H9 (cell line): ENCODE results near the gene ALDH1A2. TPM values are rescaled to one million over a fixed set of nuclear protein-coding genes. Genes with fewer than 3 reads are reported as not detected.

Experiments
- DNase-seq: peaks from one replicate; pipeline ENCODE4 v3.0.0-alpha.2; 2017
- H2AFZ ChIP-seq: one replicate; pipeline ENCODE4 v1.6.1; 2013; ENCODE audit warnings: mild to moderate bottlenecking, low read length, control low read depth, moderate library complexity
- H2AK5ac ChIP-seq: 2 replicates; pipeline ENCODE4 v1.6.1; 2013; ENCODE audit warnings: low read length, control low read depth, mixed read lengths; ENCODE audit not compliant: insufficient read length
- H2BK120ac ChIP-seq: one replicate; pipeline ENCODE4 v1.6.1; 2013; ENCODE audit warnings: low read depth, mild to moderate bottlenecking, low read length, control low read depth, inconsistent platforms; ENCODE audit not compliant: poor library complexity, severe bottlenecking
- H2BK12ac ChIP-seq: 2 replicates; pipeline ENCODE4 v1.6.1; 2013; ENCODE audit warnings: low read length, control low read depth, mixed read lengths, low read depth; ENCODE audit not compliant: insufficient read length
- H2BK15ac ChIP-seq: 2 replicates; pipeline ENCODE4 v1.6.1; 2013; ENCODE audit warnings: low read depth, low read length, control low read depth
- H2BK20ac ChIP-seq: one replicate; pipeline ENCODE4 v1.6.1; 2013; ENCODE audit warnings: low read depth, mild to moderate bottlenecking, low read length, control low read depth, inconsistent platforms; ENCODE audit not compliant: poor library complexity, severe bottlenecking
- H2BK5ac ChIP-seq: 2 replicates; pipeline ENCODE4 v1.6.1; 2013; ENCODE audit warnings: low read length, control low read depth, mixed read lengths; ENCODE audit not compliant: insufficient read length
- H3K14ac ChIP-seq: 2 replicates; pipeline ENCODE4 v1.6.1; 2013; ENCODE audit warnings: low read length, control low read depth; ENCODE audit not compliant: insufficient read depth
- H3K18ac ChIP-seq: 2 replicates; pipeline ENCODE4 v1.6.1; 2013; ENCODE audit warnings: low read depth, mild to moderate bottlenecking, mixed read lengths, low read length, control low read depth; ENCODE audit not compliant: insufficient read length
- H3K23ac ChIP-seq: 2 replicates; pipeline ENCODE4 v1.6.1; 2013; ENCODE audit warnings: low read length, control low read depth, mixed read lengths, low read depth; ENCODE audit not compliant: insufficient read length
- H3K23me2 ChIP-seq: 2 replicates; pipeline ENCODE4 v1.6.1; 2013; ENCODE audit warnings: low read depth, mild to moderate bottlenecking, mixed read lengths, low read length, control low read depth; ENCODE audit not compliant: insufficient read length, poor library complexity, severe bottlenecking
- H3K27ac ChIP-seq: 2 replicates; pipeline ENCODE4 v1.5.1; 2013; ENCODE audit warnings: low read length, control low read depth, mixed read lengths, low read depth; ENCODE audit not compliant: insufficient read length
- H3K27me3 ChIP-seq: 2 replicates; pipeline ENCODE4 v1.6.1; 2013; ENCODE audit warnings: low read length, control low read depth, inconsistent platforms; ENCODE audit not compliant: insufficient read depth
- H3K4ac ChIP-seq: 2 replicates; pipeline ENCODE4 v1.6.1; 2013; ENCODE audit warnings: low read depth, mild to moderate bottlenecking, control low read depth, inconsistent platforms, low read length, moderate library complexity
- H3K4me1 ChIP-seq: 2 replicates; pipeline ENCODE4 v1.6.1; 2013; ENCODE audit warnings: low read length, control low read depth, inconsistent platforms; ENCODE audit not compliant: insufficient read depth
- H3K4me2 ChIP-seq: 2 replicates; pipeline ENCODE4 v1.6.1; 2013; ENCODE audit warnings: low read length, control low read depth, mixed read lengths; ENCODE audit not compliant: insufficient read length, insufficient read depth
- H3K56ac ChIP-seq: 2 replicates; pipeline ENCODE4 v1.6.1; 2013; ENCODE audit warnings: low read depth, mild to moderate bottlenecking, mixed read lengths, low read length, control low read depth; ENCODE audit not compliant: insufficient read length
- H3K79me1 ChIP-seq: 2 replicates; pipeline ENCODE4 v1.6.1; 2013; ENCODE audit warnings: low read depth, mild to moderate bottlenecking, moderate library complexity, low read length, control low read depth, inconsistent platforms; ENCODE audit not compliant: insufficient read depth, poor library complexity, severe bottlenecking
- H3K79me2 ChIP-seq: 2 replicates; pipeline ENCODE4 v1.6.1; 2013; ENCODE audit warnings: low read length, control low read depth, inconsistent platforms; ENCODE audit not compliant: insufficient read depth
- H3K9ac ChIP-seq: 2 replicates; pipeline ENCODE4 v1.6.1; 2013; ENCODE audit warnings: low read length, control low read depth, mixed read lengths; ENCODE audit not compliant: insufficient read length; ENCODE audit errors: extremely low read depth
- H3K9me3 ChIP-seq: one replicate; pipeline ENCODE4 v1.6.1; 2013; ENCODE audit warnings: low read depth, low read length, inconsistent platforms; ENCODE audit not compliant: control insufficient read depth
- H3T11ph ChIP-seq: one replicate; pipeline ENCODE4 v1.6.1; 2013; ENCODE audit warnings: mild to moderate bottlenecking, low read length, control low read depth, inconsistent platforms
- H4K20me1 ChIP-seq: one replicate; pipeline ENCODE4 v1.6.1; 2013; ENCODE audit not compliant: control insufficient read depth, insufficient read length, insufficient read depth
- H4K5ac ChIP-seq: 2 replicates; pipeline ENCODE4 v1.6.1; 2013; ENCODE audit warnings: low read depth, mild to moderate bottlenecking, mixed read lengths, low read length, control low read depth; ENCODE audit not compliant: insufficient read length
- H4K8ac ChIP-seq: replicated peaks from 2 replicates; pipeline ENCODE4 v1.6.1; 2013; ENCODE audit warnings: low read length, control low read depth, mixed read lengths, low read depth; ENCODE audit not compliant: insufficient read length
- H4K91ac ChIP-seq: 2 replicates; pipeline ENCODE4 v1.6.1; 2013; ENCODE audit warnings: low read depth, mild to moderate bottlenecking, moderate library complexity, mixed read lengths, low read length, control low read depth; ENCODE audit not compliant: insufficient read length
- H3K27ac Mint-ChIP-seq, 3 experiments: 2 replicates in 2 of 3; 3 replicates in 1 of 3; pipeline ENCODE4 v1.8.0; 2020 to 2021; ENCODE audit warnings: mixed read lengths in 3 of 3, mild to moderate bottlenecking in 1 of 3, moderate library complexity in 1 of 3
- H3K27me3 Mint-ChIP-seq: 2 replicates; pipeline ENCODE4 v1.8.0; 2021; ENCODE audit warnings: low read depth, mild to moderate bottlenecking, moderate library complexity, mixed read lengths
- H3K36me3 Mint-ChIP-seq, 3 experiments: 2 replicates in 2 of 3; 3 replicates in 1 of 3; pipeline ENCODE4 v1.8.0; 2020 to 2021; ENCODE audit warnings: low read depth in 3 of 3, mixed read lengths in 3 of 3; ENCODE audit not compliant: insufficient read depth in 1 of 3
- H3K4me1 Mint-ChIP-seq, 2 experiments: 2 replicates each; pipeline ENCODE4 v1.8.0; 2020; ENCODE audit warnings: mixed read lengths in 2 of 2
- H3K4me3 Mint-ChIP-seq, 2 experiments: 2 replicates in 1 of 2; 3 replicates in 1 of 2; pipeline ENCODE4 v1.8.0; 2020 to 2021; ENCODE audit warnings: mild to moderate bottlenecking in 2 of 2, mixed read lengths in 2 of 2, moderate library complexity in 1 of 2
- H3K9me3 Mint-ChIP-seq, 2 experiments: 2 replicates in 1 of 2; 3 replicates in 1 of 2; pipeline ENCODE4 v1.8.0; 2020; ENCODE audit warnings: mild to moderate bottlenecking in 2 of 2, mixed read lengths in 2 of 2, moderate library complexity in 1 of 2
- WGBS: extraction: QIAGEN DNeasy Blood & Tissue Kit; methylation state at CpG from one replicate; pipeline ENCODE4 v1.1.7; 2013; ENCODE audit warnings: missing lambda C conversion rate, low lambda C conversion rate, mixed read lengths; ENCODE audit not compliant: insufficient read length; ENCODE audit errors: extremely low coverage; 5-methylcytosine and 5-hydroxymethylcytosine counted together
- total RNA-seq: library from RNA; stranded (reverse); gene quantifications from 2 replicates; pipeline ENCODE4 v1.2.1, GENCODE V29; 2021
- TF ChIP-seq, protein P1 (sequence below): fragments of 200-600 bp; sonication (generic); conservative IDR thresholded peaks from 3 replicates; pipeline ENCODE4 v1.8.0; 2021; ENCODE audit warnings: antibody characterized with exemption, mild to moderate bottlenecking

Gene ALDH1A2
- total RNA-seq, 1 experiment from 2014 or later = 0.72 TPM

- no peaks in the 10 kb centered on the region for H3K4me1 ChIP-seq
- H3K4me2 ChIP-seq = no peak overlapping the region
- no CpG with 5 or more reads among the region's 2 CpGs for WGBS
- H4K5ac ChIP-seq = no peak overlapping the region
- H3K56ac ChIP-seq = no peak overlapping the region
- no peak overlapping the region for H3T11ph ChIP-seq
- TF ChIP-seq, protein P1, sequence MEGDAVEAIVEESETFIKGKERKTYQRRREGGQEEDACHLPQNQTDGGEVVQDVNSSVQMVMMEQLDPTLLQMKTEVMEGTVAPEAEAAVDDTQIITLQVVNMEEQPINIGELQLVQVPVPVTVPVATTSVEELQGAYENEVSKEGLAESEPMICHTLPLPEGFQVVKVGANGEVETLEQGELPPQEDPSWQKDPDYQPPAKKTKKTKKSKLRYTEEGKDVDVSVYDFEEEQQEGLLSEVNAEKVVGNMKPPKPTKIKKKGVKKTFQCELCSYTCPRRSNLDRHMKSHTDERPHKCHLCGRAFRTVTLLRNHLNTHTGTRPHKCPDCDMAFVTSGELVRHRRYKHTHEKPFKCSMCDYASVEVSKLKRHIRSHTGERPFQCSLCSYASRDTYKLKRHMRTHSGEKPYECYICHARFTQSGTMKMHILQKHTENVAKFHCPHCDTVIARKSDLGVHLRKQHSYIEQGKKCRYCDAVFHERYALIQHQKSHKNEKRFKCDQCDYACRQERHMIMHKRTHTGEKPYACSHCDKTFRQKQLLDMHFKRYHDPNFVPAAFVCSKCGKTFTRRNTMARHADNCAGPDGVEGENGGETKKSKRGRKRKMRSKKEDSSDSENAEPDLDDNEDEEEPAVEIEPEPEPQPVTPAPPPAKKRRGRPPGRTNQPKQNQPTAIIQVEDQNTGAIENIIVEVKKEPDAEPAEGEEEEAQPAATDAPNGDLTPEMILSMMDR = no peak
- H2AFZ ChIP-seq = no peak overlapping the region
- no peak overlapping the region for H2BK20ac ChIP-seq
- H3K4me1 Mint-ChIP-seq = peaks cover 3 to 4% of the 10 kb centered on the region in 2 experiments
- H3K9me3 ChIP-seq = no peaks in the 10 kb centered on the region
- no peak for DNase-seq
- H2AK5ac ChIP-seq = no peak overlapping the region
- no peak overlapping the region for H3K9ac ChIP-seq
- no peak overlapping the region for H3K4ac ChIP-seq
- H3K36me3 Mint-ChIP-seq = no peaks in the 10 kb centered on the region
- H3K27ac ChIP-seq = no peak overlapping the region
- H3K79me1 ChIP-seq = no peaks in the 10 kb centered on the region
- H3K23ac ChIP-seq = no peak overlapping the region
- H3K27ac Mint-ChIP-seq = no peak overlapping the region
- H4K20me1 ChIP-seq = no peaks in the 10 kb centered on the region
- no peaks in the 10 kb centered on the region for H3K23me2 ChIP-seq
- no peak overlapping the region for H2BK120ac ChIP-seq
- no peak overlapping the region for H3K18ac ChIP-seq
- no peaks in the 10 kb centered on the region for H3K27me3 ChIP-seq
- H3K79me2 ChIP-seq = no peaks in the 10 kb centered on the region
- no peak overlapping the region for H2BK12ac ChIP-seq
- H2BK5ac ChIP-seq = no peak overlapping the region
- no peak overlapping the region for H4K91ac ChIP-seq
- no peak overlapping the region for H3K4me3 Mint-ChIP-seq
- no peak overlapping the region for H4K8ac ChIP-seq
- H2BK15ac ChIP-seq = no peak overlapping the region
- H3K27me3 Mint-ChIP-seq = peaks cover 11% of the 10 kb centered on the region
- H3K9me3 Mint-ChIP-seq = no peaks in the 10 kb centered on the region
- no peak overlapping the region for H3K14ac ChIP-seq
These were observed 8.9 kb upstream of the ALDH1A2 start for GRCh38 chr15:58074452-58074851.
